ENCODE measurements around the gene ACP5.
A peak's percentile ranks its signal among the peaks of the same experiment; 100 is the strongest.

The ACP5 gene

DNA sequence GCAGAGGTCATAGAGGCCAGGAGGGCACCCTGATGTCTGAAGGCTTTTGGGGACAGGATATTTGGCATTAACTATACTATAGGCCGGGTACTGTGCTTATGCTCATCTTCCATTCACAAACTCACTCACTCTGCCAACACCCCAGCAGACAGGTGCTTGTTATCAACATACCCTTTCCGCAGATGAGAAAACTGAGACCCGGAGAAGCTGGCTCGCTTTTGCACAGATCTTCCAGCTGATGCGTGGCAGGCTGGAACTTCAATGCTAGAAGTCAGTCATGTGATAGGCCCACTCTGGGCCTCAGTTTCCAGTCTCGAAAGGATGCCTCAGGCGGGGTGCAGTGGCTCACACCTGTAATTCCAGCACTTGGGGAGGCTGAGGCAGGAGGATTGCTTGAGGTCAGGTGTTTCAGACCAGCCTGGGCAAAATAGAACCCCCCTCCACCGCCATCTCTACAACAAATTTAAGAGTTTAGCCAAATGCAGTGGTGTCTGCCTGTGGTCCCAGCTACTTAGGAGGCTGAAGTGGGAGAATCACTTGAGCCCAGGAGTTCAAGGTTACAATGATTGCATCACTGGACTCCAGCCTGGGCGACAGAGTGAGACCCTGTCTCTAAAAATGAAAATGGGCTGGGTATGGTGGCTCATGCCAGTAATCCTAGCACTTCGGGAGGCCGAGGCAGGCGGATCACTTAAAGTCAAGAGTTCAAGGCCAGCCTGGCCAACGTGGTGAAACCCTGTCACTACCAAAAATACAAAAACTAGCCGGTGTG is 29.3 kb downstream of the ACP5 start:
- no peak for DNase-seq

DNA sequence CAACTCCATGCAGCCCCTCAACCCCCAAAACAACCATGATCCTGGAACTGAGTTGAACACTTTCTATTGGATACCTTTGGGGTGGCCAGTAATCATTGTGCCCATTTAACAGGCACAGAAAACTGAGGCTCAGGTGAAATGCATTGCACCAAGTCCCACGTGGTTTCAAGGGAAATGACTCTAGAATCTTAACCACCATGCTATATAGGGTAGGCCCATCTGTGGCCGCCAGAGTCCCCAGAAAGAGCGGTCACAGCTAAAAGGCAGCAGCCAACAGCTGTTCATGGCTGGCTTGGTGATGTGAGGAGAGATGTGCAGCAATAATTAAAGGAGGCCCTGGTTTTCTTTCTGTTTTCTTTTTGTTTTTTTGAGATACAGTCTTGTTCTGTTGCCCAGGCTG is 36.2 kb downstream of the ACP5 start:
- DNase-seq: no peak

DNA sequence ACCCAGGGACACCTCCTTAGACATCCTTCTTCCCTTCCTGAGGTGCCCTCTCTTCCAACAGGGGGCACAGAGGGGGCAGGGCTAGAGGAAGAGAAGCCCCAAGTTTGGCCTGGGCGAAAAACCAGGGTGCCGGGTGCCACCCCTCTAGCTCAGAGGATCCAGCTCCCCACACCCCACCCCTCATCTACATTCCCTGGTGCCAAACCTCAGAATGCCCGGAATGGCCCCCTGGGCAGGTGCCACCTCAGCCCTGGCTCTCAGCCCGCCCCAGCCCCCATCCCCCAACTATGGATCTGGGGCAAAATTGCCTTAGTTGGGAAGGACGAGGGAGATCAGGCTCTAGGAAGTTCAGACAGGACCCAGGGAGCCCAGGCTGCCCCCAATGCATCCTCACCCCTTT is 36.8 kb downstream of the ACP5 start:
- no peak for DNase-seq

DNA sequence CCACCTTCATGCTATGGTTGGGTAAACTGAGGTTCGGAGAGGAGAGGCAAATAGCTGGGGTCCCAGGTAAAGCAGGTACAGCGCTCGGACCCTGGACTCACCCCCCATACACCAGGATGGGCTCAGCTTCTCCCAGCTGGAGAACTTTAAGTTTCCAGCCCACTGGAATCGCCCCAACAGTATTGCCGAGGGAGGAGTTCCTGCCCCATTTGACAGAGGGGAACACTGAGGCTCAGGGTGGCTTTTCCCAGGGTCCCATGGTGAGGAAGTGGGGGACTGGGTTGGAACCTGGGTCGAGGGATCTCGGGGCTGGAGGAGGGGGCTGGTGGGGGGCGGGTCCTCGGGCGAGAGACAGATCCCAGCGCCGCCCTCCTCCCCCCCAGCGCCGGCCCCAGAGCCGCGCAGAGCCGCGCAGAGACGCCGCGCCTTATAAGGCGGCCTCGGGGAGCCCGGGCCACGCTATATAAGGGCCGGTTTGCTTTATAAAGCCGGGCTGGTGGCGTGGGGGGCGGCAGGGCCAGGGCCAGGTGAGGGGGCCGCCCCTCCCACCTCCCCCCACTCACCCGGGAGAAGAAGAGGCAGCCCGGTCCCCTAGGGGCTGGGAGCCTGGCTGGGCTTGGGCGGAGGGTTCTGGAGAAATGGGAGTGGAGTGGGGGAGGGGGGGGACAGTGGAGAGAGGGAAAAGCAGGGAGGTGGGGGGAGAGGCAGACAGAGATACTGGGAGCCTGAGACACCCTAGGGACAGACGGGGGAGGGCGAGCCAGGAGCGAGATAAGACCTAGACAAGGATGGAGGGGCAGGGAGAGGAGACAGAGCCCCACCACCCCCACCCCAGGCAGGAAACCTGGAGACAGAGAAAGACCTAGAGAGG is 37.7 kb downstream of the ACP5 start:
- DNase-seq: no peak

DNA sequence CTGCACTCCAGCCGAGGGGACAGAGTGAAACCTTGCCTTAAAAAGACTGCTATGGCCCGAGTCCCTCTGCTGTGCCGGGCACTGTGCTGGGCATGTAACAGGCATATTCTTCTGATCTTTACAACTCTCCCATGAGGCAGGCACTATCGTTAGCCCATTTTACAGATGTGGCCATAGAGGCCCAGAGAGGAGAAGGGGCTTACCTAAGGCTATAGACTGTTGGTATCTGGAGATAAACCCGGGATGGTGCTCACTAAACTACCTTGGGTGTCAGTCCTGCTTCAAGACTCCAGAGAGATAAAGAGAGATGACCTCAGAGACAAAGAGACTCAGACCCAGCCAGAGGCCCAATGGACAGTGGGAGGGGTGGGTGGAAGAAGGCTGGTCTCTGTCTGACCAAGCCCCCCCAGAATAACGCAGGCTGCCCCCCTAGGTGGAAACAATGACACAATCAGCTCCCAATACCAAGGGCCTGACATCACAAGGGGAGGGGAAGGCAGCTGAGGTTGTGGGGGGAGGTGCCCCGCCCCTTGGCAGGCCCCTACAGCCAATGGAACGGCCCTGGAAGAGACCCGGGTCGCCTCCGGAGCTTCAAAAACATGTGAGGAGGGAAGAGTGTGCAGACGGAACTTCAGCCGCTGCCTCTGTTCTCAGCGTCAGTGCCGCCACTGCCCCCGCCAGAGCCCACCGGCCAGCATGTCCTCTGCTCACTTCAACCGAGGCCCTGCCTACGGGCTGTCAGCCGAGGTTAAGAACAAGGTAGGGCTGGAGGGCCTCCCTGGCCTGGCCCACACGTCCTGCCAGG is 39.0 kb downstream of the ACP5 start, which contains the start of gene CNN1:
Gene CNN1, plus strand, starts transcription at position 620 of the 805 bp plus-strand sequence. Its CDS starts 77 bp downstream, at position 697.
- DNase-seq: no peak

DNA sequence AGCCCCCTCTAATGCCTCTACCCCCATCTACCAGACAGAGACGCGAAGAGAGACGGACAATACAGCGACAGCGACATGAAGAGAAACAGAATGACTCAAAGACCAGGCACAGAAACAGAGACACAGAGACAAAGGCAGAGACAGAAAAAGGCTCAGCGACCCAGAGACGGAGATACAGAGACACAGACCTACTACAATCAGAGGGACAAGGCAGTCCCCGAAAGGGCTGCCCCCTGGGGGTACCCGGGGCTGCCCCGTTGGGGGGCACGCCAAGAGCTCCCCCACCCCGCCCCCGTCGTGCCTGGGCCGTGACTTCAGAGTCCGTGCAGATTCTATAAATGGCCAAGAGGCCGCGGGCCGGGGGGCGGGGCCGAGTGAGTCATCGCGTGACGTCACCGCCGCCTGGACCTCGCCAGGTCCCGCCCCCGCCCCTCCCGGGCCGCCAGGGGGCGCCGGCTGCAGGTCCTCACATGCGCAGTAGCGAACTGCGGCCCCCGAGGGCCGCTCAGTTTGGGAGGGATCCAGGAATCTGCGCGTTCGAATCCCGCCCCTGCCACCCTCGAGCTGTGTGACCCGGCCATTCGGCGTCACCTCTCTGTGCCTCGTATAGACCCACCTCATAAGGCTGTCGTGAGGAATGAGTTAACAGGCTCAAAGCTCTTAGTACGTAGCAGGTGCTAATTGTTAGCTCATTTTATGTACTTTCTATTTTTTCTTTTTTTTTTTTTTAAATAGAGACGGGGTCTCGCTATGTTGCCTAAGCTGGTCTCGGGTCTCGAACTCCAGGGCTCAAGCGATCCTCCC is 41.5 kb downstream of the ACP5 start:
- DNase-seq: peak; percentile 61

DNA sequence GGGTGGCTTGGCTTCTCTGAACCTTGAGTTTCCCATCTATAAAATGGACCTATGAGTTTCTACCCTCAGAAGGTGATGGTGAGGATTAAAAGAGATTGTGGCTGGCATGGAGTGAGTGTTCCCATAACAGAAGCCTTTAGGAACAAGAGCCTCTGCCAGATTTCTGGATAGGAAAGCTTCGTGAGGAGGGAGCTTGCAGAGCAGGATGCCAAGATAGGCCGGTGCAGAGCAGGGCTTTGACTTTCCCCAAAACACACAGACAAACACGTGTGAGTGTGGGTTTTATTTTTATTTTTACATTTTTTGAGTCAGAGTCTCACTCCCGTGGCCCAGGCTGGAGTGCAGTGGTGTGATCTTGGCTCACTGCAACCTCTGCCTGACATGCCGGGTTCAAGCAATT is 42.5 kb downstream of the ACP5 start:
- no peak for DNase-seq

DNA sequence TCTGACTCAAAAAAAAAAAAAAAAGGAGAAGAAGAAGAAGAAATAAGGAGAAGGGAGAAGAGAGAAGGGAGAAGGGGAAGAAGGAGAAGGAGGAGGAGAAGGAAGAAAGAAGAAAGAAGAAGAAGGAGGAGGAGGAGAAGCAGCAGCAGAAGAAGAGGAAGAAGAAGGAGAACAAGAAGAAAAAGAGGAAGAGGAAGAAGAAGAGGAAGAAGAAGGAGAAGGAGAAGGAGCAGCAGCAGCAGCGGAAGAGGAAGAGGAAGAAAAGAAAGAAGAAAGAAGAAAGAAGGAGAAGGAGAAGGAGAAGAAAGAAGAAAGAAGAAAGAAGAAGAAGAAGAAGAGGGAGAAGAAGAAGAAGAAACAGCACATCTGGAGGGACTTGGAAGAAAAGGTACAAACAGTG is 42.9 kb downstream of the ACP5 start:
- no peak for DNase-seq

DNA sequence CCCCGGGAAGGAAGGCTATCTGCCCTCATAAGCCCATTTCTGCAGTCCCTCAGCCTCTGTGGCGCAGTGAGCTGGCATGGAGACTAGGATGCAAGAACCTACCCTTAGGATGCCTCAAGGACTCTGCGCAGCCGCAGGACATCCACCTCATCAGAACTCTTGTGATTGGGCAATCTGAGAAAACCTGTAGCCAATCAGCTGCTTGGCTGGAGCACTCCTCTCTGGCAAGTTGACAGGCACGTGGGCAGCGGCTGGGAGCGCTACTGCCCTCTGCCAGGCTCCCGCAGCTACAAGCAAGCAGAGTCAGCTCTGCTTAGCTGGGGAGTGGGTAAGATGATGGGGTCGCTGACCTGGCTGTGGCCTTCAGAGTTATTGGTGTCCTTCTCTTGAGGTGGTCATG is 47.0 kb downstream of the ACP5 start:
- peak; percentile 93 for DNase-seq

DNA sequence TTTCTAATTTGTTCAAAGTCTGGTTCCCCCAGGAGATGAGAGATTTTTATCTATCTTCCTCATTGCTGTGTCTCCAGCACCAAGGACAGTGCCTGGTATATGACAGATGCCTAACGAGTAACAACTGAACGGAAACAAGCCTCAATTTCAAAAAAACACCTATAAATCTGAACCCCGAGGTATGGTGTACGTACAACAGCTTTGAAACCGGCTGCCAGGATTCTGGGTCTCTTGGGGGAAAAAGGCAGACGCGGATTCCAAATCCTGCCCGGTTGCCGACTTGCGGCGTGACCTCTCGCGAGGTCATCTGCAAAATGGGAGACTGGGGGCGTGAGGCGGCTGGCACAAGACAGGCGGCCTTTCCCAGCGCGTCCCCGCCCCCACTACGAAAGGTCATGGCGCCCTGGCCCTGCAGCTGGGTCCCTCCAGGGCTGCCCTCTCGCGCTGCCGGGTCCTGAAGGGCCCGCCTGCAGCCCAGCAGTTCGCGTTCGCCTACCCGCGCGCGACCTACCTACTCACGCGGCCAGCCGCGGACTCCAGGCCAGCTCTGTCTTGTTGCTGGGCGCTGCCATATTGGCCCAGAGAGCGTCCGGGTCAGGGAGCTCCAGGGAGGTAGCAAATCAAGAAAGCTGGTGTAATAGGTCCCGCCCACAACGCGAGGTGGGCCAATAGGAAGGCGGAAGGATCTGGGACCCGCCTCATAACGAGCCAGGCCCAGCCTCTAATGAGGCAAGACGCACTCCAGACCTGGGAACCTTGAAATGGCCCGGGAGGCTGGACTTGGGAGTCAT is 48.7 kb downstream of the ACP5 start, which contains the start of gene ECSIT:
Gene ECSIT, minus strand, starts transcription at position 584 of the 791 bp plus-strand sequence. CDS start 9,964 bp downstream, outside the sequence.
- peak; percentile 95 for DNase-seq
